GM12874 (cell line): ENCODE measurements around the gene KLHL15.
A peak's percentile ranks its signal among the peaks of the same experiment; 100 is the strongest.

ENCODE experiments used
- TF ChIP-seq, protein P1 (sequence below): IDR thresholded peaks from 2 replicates; pipeline ENCODE4 v1.5.1; 2011; ENCODE audit warnings: low read depth, mild to moderate bottlenecking, control low read depth, low read length, moderate library complexity; ENCODE audit not compliant: insufficient read depth

Gene KLHL15

DNA sequence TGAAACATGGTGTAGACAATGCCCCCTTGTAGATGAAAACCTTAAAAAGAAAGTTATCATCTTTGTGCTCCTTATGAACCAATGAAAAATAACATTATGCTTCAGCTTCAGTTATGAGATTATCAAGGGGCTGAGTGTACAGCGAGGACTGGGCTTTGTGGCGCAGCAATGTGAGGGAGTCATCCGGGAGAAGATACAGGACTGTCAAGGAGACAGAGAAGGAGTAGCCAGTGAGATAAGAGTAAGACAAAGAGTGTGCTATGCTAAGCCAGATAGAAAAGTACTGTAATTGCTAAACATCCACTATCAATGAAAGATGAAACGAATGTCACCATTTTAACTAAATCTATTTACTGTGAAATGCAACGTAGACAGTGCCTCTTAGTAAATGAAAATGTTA is 3.6 kb upstream of the KLHL15 start:
- TF ChIP-seq, protein P1, sequence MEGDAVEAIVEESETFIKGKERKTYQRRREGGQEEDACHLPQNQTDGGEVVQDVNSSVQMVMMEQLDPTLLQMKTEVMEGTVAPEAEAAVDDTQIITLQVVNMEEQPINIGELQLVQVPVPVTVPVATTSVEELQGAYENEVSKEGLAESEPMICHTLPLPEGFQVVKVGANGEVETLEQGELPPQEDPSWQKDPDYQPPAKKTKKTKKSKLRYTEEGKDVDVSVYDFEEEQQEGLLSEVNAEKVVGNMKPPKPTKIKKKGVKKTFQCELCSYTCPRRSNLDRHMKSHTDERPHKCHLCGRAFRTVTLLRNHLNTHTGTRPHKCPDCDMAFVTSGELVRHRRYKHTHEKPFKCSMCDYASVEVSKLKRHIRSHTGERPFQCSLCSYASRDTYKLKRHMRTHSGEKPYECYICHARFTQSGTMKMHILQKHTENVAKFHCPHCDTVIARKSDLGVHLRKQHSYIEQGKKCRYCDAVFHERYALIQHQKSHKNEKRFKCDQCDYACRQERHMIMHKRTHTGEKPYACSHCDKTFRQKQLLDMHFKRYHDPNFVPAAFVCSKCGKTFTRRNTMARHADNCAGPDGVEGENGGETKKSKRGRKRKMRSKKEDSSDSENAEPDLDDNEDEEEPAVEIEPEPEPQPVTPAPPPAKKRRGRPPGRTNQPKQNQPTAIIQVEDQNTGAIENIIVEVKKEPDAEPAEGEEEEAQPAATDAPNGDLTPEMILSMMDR: no peak

DNA sequence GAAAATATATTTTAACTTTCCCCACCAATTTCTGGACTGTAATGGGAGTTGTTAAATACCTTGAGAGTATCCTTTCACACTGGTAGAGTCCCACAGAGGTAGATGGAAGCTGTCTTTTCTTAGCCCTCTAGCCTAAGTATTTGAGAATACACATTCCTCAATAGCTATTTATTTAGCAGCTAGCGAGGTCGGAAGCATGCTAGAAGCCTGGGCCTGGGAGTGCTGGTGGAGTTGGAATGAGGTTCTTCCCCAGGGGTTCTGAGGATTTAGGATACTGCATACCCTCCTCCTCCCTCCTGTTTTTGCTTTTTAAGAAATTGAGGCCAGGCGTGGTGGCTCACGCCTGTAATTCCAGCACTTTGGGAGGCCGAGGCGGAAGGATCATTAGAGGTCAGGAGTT is 999 bp upstream of the KLHL15 start:
- TF ChIP-seq, protein P1: no peak

DNA sequence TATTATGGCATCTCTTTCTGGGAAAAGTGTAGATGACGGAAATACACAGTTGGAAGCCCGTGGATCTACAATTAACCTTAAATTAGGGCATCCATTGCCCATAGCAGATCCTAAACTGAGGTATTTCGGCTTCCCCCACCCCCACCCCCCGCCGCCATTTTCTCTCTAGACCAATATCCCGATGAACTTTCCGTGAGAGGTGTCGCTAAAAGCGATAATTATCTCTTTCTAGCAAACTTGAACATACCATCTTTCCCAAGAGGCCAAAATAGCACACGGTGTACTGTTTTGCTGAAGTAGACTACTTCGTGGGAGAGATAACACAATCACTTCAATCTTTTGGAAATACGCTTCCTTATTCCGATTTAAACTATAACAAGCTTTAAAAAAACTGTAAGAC is 554 bp downstream of the KLHL15 start:
- TF ChIP-seq, protein P1: no peak

DNA sequence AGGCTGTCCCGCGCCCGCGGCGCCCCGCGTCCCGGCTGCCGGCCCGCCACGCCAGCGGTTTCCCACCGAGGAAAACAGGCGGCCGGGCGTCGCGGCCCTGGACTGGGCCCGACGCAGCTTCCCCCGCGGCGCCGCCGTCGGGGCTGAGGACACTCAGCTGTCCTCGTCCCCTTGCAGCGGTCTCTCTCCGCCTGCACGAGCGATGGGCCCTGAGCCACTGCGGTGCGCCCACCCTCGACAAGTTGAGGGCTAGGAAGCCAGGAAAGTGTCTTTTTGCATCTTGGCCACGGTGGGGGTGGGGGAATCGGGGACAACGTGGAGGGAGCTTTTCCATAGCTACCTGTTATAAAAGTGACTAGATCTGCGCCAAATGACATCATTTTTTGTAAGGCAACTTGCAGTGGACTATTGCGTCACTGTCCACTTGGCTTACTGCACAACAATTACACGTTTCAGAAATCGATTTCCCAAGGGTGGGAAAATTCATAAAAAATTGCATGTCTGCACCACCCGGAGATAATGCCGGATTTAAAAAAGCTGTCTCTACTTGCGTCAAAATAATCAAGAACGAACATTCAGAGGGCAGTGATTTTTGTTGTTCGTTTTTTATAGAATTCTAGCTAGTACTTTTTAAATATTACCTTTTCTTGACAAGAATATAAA is 1.1 kb downstream of the KLHL15 start:
- TF ChIP-seq, protein P1: no peak

DNA sequence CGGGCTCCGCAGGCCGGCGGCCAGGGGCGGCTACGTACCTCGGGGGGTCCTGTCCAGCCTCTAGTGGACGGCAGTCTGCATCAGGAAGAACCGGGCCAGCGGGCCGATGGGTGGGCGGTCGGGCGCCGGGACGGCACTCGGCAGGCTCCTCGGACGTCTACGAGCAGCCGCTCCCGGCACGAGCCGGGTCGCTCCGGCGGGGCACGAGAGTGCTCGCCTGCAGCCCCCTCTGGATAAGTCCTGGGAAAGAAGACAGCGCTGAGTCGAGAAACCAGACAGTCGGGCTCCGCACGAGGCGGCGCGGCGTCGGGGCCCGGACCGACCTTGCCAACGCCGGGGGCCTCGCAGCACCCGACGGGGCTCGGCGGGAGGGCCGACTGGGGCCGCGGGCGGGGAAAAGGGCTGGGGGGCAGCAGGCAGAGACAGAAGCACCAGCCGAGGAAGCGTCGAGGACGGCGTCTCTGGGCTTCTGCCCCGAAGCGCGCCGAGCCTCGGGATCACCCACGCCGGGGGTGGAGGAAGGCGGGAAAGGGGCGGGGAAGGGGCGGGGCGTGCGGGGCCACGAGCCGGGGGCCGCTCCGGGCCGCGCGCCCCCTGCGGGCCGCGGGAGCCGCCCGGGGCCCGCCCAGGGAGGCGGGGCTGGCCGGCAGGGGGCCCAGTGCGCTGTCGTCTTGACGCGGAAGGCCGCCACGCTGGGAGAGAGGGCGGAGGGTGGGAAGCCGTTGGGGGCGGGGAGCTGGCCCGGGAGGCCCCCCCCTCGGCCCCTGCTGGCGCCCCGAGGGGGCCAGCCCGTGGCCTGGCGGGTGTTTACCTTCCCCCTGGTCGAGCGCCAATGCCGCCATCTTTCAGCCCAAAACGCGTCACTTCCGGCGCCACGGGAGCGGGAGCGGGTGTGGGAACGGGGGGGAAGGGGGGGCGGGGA is 1.9 kb downstream of the KLHL15 start:
- TF ChIP-seq, protein P1: peak; percentile 26; the same call in 1 of the 2 replicates

DNA sequence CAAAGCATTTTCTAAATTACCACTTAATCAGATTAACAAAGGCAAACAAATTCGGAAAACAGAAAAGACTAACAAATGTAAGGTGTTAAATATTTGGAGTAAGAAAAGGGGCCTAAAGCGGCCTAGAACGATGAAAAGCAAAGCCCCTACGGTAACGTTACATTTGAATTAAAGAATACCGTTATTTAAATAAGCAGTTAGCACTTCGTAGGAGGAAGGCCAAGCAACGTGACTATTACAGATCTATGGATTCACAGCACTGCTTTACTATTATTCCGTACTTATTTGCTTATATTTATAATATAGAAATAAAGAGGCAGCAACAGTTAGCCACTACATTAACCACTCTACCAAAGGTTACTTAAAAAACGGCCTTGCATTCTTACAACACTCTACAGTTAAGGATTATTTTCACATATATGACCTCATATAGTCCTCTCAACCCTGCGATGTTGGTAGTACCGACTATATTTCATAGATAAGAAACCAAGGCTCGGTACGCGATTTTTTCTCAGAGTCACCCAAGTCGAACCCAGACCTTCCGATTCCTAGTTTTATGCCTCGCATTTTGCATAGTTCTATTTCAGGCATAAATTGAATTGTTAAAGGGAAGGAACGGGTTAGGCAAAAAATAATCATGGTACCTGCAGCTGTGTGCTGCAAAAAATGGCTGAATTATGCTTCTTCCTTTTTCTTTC is 2.9 kb downstream of the KLHL15 start:
- TF ChIP-seq, protein P1: no peak

DNA sequence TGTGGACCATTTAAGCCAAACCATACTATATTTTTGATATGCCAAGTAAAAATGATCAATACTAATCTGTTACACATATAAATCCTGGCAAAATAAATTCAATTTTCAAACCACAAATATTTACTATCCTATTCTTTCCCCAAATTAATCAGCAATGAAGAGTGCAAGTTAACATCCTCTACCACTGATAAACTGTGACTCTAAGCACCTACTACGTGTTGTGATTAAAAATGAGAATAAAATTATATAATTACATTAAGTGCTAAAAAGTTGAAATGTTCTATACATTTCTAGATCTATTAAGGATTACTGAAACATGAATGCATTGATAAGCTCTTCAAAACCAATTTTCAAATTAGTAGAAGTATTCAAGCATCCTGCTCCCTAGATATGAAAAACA is 3.4 kb downstream of the KLHL15 start:
- TF ChIP-seq, protein P1: no peak
